NCI-H1048 (cell line): Measurements from ENCODE around the gene PPM1D.
"Not testable (repeated sequence)": the region's sequence is repeated elsewhere in the genome, so short reads cannot be mapped to it uniquely, and the experiment has no call there.

Source experiments
- DNase-seq: peaks from one replicate; lab custom pipeline; 2025; lab: John Stamatoyannopoulos, UW

The PPM1D gene

GRCh38 chr17:60593441-60594036, 6.5 kb upstream of the PPM1D start:
- not testable (repeated sequence) for DNase-seq

- not testable (repeated sequence) for DNase-seq
Measured at GRCh38 chr17:60594170-60594569, 5.8 kb upstream of the PPM1D start.

GRCh38 chr17:60594734-60595133, 5.3 kb upstream of the PPM1D start:
- no peak for DNase-seq

GRCh38 chr17:60597297-60597696, 2.7 kb upstream of the PPM1D start:
- no peak for DNase-seq

GRCh38 chr17:60598001-60598736, 1.8 kb upstream of the PPM1D start:
- DNase-seq: no peak

GRCh38 chr17:60599220-60599619, 773 bp upstream of the PPM1D start:
- DNase-seq: no peak

- DNase-seq: peak; percentile 20
Measured at GRCh38 chr17:60600490-60601446, 775 bp downstream of the PPM1D start.

GRCh38 chr17:60601447-60602384, 1.7 kb downstream of the PPM1D start:
- peak; percentile 44 for DNase-seq

GRCh38 chr17:60602385-60602742, 2.4 kb downstream of the PPM1D start:
- DNase-seq: no peak

GRCh38 chr17:60602871-60603270, 2.9 kb downstream of the PPM1D start:
- DNase-seq: no peak

GRCh38 chr17:60603477-60603876, 3.5 kb downstream of the PPM1D start:
- DNase-seq: not testable (repeated sequence)

GRCh38 chr17:60604686-60605334, 4.8 kb downstream of the PPM1D start:
- DNase-seq: no peak

- DNase-seq: no peak
Measured at GRCh38 chr17:60606036-60606435, 6.0 kb downstream of the PPM1D start.

GRCh38 chr17:60610473-60610872, 10.5 kb downstream of the PPM1D start:
- no peak for DNase-seq

- DNase-seq: not testable (repeated sequence)
Measured at GRCh38 chr17:60611321-60611720, 11.3 kb downstream of the PPM1D start.

- DNase-seq: no peak
Measured at GRCh38 chr17:60613325-60613724, 13.3 kb downstream of the PPM1D start.

GRCh38 chr17:60613796-60614195, 13.8 kb downstream of the PPM1D start:
- DNase-seq: not testable (repeated sequence)

- DNase-seq: not testable (repeated sequence)
Measured at GRCh38 chr17:60614247-60614646, 14.3 kb downstream of the PPM1D start.

GRCh38 chr17:60615108-60615507, 15.1 kb downstream of the PPM1D start:
- no peak for DNase-seq

- DNase-seq: no peak
Measured at GRCh38 chr17:60615840-60616239, 15.8 kb downstream of the PPM1D start.

GRCh38 chr17:60618080-60618479, 18.1 kb downstream of the PPM1D start:
- no peak for DNase-seq
